HG03066 (cell line): ENCODE data around the gene ANP32A.

Experiments
- ATAC-seq: cut with Tn5 transposase; IDR thresholded peaks from one replicate; pipeline ENCODE4 v1.9.1; 2021; ENCODE audit warnings: low read depth; ENCODE audit not compliant: unreplicated experiment

ANP32A gene

GRCh38 chr15:68784206-68784605, 36.5 kb downstream of the ANP32A start:
- no peak for ATAC-seq

DNA sequence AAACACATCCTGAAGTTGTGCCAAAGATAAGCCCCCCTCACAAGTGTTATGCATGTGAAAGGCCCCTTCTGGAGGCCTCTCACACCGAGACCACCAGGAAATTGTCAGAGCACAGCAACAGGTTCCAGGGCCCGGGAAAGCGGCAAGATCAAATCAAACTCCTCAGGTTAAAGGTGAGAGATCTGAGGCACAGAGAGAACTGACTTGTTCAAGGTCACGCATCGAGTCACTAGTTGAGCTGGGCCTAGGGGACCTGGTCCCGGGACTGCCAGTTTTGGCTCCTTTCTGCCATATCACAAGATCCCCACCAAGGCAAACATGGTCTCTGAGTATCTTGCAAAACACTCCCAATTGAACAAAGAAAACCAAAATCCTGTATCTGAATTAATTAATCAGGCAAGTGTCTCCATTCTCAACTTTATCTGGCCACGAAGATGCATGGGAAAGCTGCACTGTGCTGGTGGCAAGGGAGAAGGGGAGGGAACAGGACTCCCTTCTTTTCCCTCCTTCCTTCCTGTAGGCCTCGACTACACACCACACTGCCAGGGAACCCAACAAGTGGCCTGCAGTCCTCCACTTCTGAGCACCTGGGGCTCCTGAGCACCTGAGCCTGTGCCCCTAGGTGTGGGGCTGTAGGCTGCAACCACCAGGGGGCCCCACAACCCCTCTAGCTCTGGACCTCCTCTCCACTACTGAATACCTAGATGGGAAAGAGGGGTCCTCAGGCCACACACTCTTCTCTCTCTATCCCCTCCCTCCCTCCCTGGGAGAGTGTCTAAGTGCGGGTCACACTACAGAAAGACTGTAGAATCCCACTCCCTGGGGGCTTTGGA, 37.3 kb downstream of the ANP32A start:
- no peak for ATAC-seq

GRCh38 chr15:68782589-68783161, 38.0 kb downstream of the ANP32A start:
- no peak for ATAC-seq

DNA sequence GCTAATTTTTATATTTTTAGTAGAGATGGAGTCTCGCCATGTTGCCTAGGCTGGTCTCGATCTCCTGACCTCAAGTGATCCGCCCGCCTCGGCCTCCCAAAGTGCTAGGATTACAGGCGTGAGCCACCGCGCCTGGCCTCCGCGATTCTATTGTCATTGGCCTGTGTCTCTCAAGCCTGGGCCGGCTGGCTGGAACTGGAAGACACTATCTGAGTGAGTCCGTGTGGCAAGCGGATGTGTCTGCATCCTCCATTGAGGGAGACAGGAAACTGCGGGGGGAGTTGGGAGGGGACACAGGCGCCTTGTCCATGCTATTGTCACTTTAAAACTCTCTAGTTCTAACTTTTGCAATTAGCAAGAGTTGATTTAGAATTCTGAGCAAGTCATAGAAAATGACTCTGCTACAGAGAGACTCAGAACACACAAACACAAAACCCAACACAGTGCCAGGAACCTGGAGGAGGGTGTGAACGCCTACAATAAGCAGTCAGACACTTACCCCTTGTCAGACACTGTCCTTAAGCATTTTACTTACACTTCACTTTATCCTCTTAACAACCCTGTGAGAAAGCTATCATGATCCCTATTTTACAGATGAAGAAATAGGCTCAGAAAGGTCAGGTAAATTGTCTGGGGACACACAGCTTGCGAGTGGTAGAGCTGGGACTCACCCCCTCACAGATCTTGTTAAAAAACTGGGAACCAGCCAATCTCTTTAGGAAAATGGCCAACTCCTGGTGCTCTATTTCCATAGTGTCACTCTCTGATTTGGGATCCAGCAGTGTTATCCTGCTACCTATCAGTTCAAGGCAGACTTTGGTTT, 38.7 kb downstream of the ANP32A start:
- ATAC-seq: no peak

GRCh38 chr15:68781217-68781616, 39.5 kb downstream of the ANP32A start:
- no peak for ATAC-seq

DNA sequence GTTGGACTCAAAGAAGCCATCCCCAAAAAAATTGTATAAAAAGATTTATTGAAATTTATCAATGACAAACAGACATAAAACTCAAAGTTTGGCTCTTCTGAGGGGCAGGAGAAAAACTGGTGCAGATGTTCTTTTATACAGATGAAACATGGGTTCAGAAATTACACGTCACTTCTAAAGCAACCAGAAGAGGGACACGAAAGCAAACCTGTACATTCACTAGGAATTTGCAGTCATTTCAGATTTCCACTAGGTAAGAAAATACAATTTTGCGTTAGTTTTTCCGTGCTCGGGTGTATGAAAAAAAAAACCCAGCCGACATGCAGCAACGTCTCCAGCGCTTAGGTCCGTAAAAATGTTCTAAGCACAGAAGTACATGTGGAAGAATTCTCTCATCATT, 41.8 kb downstream of the ANP32A start:
- ATAC-seq: no peak

GRCh38 chr15:68776477-68777270, 44.0 kb downstream of the ANP32A start:
- no peak for ATAC-seq

DNA sequence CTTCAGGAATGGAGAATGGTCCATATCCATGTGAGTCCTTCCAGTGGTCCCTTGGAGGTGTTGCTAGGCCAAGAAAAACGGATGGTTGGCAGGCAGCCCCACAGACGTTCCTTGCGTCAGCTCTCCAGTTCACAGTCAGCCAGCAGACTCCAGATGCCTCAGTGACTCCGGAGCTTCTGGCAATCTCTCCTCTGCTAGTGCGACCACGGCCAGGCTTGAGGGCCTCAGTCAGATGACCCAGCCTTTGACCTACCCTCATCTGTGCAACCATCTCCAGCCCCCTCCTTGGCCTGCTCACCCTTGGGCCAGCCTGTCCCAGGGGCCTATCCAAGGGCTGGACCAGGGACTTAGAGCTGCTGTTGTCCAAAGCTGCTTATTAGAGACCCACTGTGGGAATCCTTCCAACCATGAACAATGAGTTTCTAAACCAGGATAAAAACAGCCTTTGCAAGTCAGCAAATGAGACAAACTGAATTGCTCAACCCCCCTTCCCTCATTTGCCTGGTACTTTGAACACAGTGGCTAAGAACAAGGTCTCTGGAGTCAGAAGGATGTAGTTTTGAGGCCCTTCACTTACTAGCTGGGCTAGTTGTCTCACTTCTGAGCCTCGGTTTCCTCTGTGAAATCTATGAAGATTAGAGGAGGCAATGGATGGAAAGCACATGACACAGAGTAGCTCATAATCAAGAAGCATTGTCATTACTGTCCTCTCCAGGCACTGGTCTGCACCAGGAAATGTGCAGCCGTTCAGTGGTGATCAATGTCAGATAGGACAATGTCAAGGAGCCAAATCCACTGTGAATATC, 44.8 kb downstream of the ANP32A start:
- ATAC-seq: no peak

- ATAC-seq: no peak
Observed at GRCh38 chr15:68775236-68775577, 45.5 kb downstream of the ANP32A start.

DNA sequence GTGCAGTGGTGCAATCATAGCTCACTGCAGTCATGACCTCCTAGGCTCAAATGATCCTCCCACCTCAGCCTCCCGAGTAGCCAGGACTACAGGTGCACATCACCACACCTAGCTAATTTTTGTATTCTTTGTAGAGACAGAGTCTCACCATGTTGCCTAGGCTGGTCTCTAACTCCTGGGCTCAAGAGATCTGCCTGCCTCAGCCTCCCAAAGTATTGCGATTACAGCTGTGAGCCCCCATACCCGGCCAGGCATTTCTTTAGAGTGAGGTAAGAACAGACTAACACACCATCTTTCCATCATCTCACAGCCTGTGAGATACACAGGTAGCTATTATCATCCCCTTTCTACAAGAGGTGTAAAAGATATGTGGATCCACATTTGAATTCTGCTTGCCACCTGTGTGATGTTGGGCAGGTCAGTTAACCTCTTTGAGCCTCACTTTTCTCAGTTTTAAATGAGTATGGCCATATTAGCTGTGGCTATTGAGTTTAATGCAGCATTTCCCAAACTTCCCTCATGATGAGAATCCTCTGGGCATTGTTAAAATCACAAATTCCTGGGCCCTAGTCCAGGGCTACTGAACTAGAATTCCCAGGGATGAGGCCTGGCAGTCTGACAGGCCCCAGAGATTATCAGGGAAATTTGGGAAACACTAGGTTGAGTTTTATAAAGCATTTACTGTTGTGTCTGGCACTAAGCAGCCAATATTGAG, 46.0 kb downstream of the ANP32A start:
- ATAC-seq: no peak

DNA sequence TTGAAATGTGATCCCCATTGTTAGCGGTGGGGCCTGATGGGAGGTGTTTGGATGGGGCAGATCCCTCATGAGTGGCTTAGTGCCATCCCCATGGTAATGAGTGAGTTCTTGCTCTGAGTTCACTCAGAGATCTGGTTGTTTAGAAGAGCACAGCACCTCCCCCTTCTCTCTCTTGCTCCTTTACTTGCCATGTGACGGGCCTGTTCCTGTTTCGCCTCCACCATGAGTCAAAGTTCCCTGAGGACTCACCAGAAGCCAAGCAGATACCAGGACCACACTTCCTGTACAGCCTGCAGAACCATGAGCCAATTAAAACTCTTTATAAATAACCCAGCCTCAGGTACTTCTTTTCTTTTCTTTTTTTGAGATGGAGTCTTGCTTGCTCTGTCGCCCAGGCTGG, 46.6 kb downstream of the ANP32A start:
- no peak for ATAC-seq

DNA sequence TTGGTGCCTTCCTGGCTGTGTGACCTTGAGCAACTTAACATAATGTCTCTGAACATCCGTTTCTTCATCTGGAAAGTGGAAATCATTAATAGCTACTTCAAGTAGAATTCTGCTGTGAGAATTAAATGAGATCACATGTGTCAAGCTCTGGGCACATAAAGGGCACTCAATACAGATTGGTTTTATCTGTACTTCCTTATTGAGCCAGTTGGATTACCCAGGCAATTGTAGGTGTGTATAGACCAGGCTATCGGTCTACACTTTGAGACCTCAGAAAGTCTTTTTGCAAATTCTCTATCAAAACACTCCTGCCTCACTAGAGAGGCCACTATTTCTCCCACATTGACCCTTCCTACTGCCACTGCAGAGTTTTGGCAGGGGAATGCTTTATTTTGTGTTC, 47.7 kb downstream of the ANP32A start:
- no peak for ATAC-seq

- no peak for ATAC-seq
Observed at GRCh38 chr15:68770216-68770615, 50.5 kb downstream of the ANP32A start.

DNA sequence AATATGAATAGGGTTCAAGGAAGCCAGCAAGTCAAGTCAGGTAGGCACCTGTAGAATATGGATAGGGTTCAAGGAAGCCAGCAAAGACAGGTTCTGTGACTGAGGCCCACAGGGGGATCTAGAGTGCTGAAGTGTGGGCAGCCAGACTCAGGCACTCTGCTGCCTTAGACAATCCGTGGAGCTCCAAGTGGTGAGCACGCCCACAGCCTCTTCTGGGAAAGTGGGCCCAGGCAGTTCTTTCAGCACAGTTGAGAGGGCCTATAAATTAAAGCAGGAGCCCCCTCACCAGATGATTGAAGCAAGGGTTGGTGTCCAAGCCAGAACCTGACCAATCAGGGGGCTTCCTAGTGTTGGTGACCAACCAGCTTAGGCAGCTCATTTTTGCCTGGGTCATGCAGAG, 51.0 kb downstream of the ANP32A start:
- no peak for ATAC-seq

- ATAC-seq: no peak
Observed at GRCh38 chr15:68768321-68768720, 52.4 kb downstream of the ANP32A start.

- ATAC-seq: no peak
Observed at GRCh38 chr15:68767833-68768232, 52.9 kb downstream of the ANP32A start.

DNA sequence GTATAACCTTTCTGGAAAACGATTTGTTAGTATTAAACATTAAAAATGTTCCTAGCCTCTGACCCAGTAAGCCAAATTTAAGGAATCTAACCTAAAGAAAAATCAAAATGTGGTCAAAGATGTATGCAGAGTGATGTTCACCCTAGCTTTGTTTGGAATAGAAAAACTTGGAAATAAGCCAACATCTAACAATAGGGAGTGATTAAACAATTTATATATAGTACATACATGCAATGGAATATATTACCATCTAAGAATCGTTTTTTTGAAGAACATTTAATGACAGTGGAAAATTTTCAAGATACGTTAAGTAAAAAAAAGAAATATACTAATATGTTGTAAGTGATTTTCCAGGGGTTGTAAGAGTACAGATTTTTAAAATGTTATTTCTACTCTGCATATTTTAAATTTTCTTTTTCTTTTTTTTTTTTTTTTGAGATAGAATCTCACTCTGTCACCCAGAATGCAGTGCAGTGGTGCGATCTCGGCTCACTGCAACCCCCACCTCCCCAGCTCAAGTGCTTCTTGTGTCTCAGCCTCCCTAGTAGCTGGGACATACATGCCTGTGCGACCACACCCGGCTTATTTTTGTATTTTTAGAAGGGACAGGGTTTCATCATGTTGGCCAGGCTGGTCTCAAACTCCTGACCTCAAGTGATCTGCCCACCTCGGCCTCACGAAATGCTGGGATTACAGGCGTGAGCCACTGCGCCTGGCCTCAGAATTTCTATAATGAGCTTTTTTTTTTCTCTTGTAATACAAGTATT, 54.9 kb downstream of the ANP32A start:
- no peak for ATAC-seq

DNA sequence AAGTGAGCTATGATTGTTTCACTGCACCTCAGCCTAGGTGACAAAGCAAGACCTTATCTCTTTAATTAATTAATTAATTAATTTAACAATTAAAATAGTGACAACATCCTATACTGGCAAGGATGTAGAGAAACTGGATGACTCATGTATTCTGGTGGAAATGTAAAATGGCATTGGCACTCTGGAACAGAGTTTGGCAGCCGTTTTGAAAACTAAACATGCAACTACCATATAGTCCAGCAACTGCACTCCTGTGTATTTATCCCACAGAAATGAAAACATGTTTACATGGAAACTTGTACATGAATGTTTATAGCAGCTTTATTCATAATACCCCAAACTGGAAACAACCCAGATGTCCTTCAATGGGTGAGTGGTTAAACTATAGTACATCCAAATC, 56.6 kb downstream of the ANP32A start:
- no peak for ATAC-seq

DNA sequence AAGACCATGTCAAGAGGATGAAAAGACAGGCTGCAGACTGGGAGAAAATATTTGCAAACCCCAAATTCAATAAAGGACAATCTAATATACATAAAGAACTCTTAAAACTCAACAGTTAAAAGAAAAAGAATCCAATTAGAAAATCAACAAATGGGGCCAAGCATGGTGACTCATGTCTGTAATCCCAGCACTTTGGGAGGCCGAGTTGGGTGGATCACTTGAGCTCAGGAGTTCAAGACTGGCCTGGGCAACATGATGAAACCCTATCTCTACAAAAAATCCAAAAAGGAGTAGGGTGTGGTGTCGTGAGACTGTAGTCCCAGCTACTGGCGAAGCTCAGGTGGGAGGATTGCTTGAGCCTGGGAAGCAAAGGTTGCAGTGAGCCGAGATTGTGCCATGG, 57.6 kb downstream of the ANP32A start:
- ATAC-seq: no peak
